Thoracic aorta (tissue), 2 donors: ENCODE measurements around the gene DLK2. TPM values are rescaled to one million over a fixed set of nuclear protein-coding genes. Genes with fewer than 3 reads are reported as not detected.

Experiments used
- ATAC-seq: fragments of 150-250 bp; one replicate; pipeline ENCODE4 v1.8.0; 2017; ENCODE audit warnings: low read depth; ENCODE audit not compliant: insufficient number of reproducible peaks, low FRiP score
- DNase-seq: peaks from one replicate; pipeline ENCODE4 v3.0.0-alpha.2; 2020; ENCODE audit warnings: low spot score
- H3K27ac ChIP-seq, 2 donors: fragments of 200-600 bp; sonication (generic); 1 replicate in 1 of 2; 2 replicates in 1 of 2; pipeline ENCODE4 v1.5.1; 2016; ENCODE audit warnings: mild to moderate bottlenecking in 2 of 2, moderate library complexity in 2 of 2
- H3K27me3 ChIP-seq: fragments of 200-600 bp; sonication (generic); replicated peaks from 2 replicates; pipeline ENCODE4 v1.6.0; 2016; ENCODE audit warnings: mild to moderate bottlenecking; ENCODE audit not compliant: insufficient read depth
- H3K36me3 ChIP-seq: fragments of 200-600 bp; sonication (generic); one replicate; pipeline ENCODE4 v1.5.1; 2016
- H3K4me1 ChIP-seq, 2 donors: fragments of 200-600 bp; sonication (generic); 1 replicate in 1 of 2; 2 replicates in 1 of 2; pipeline versions ENCODE4 v1.5.1 to v1.6.0; 2016; ENCODE audit warnings: low read depth in 2 of 2, mild to moderate bottlenecking in 1 of 2; ENCODE audit not compliant: control insufficient read depth in 1 of 2
- H3K4me3 ChIP-seq: fragments of 200-600 bp; sonication (generic); 2 replicates; pipeline ENCODE4 v1.5.1; 2016; ENCODE audit warnings: mild to moderate bottlenecking
- H3K9me3 ChIP-seq: fragments of 200-600 bp; sonication (generic); 2 replicates; pipeline ENCODE4 v1.5.1; 2016
- total RNA-seq, 2 donors: library from RNA; depleted of rRNA; stranded (reverse); fragments of >200 nt; gene quantifications; one replicate each; pipeline versions ENCODE4 v1.1.0 to v1.2.3, GENCODE V29; 2016
- TF ChIP-seq, protein P1 (sequence below): fragments of 200-600 bp; sonication (generic); IDR thresholded peaks from one replicate; pipeline ENCODE4 v1.5.1; 2019; ENCODE audit warnings: antibody characterized with exemption

DLK2 gene
- total RNA-seq, 2 donors from 2014 or later = not detected

DNA sequence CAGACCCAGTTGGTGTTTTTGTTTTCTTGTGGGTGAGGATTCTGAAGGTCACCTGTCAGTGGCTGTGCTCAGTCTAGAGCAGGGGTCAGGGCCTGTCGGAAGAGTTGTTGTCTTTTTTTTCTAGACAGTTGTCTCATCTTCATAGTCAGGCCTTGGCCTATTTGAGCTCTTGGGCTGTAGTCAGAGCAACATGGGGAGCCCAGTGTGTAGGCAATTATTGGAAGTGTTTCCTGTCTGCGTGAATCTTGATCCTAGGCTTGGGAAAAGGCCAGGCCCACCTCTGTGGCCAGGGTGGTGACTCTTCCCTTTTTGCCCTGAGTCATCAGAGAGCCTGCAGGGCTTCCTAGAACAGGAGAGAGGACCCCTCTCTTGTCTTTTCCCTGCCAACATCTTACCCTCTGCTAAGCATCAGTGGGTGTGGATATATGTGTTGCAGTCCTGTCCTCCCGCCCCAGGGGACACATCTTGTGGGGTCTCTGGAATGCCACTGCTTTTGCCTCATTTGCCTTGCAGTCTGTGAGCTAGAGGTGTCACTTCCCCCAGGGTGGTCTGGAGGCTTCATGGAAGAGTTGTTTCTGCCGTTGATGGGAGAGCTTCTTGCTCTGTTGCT lies 33.4 kb upstream of the DLK2 start:
- H3K27ac ChIP-seq = no peak overlapping the region
- no peaks in the 10 kb centered on the region for H3K9me3 ChIP-seq
- peaks cover 0 to 14% of the 10 kb centered on the region in 2 donors for H3K4me1 ChIP-seq
- TF ChIP-seq, protein P1, sequence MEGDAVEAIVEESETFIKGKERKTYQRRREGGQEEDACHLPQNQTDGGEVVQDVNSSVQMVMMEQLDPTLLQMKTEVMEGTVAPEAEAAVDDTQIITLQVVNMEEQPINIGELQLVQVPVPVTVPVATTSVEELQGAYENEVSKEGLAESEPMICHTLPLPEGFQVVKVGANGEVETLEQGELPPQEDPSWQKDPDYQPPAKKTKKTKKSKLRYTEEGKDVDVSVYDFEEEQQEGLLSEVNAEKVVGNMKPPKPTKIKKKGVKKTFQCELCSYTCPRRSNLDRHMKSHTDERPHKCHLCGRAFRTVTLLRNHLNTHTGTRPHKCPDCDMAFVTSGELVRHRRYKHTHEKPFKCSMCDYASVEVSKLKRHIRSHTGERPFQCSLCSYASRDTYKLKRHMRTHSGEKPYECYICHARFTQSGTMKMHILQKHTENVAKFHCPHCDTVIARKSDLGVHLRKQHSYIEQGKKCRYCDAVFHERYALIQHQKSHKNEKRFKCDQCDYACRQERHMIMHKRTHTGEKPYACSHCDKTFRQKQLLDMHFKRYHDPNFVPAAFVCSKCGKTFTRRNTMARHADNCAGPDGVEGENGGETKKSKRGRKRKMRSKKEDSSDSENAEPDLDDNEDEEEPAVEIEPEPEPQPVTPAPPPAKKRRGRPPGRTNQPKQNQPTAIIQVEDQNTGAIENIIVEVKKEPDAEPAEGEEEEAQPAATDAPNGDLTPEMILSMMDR = no peak
- peaks cover 3% of the 10 kb centered on the region for H3K36me3 ChIP-seq
- ATAC-seq (no peak), DNase-seq (no peak)
- no peak overlapping the region for H3K4me3 ChIP-seq
- no peaks in the 10 kb centered on the region for H3K27me3 ChIP-seq

DNA sequence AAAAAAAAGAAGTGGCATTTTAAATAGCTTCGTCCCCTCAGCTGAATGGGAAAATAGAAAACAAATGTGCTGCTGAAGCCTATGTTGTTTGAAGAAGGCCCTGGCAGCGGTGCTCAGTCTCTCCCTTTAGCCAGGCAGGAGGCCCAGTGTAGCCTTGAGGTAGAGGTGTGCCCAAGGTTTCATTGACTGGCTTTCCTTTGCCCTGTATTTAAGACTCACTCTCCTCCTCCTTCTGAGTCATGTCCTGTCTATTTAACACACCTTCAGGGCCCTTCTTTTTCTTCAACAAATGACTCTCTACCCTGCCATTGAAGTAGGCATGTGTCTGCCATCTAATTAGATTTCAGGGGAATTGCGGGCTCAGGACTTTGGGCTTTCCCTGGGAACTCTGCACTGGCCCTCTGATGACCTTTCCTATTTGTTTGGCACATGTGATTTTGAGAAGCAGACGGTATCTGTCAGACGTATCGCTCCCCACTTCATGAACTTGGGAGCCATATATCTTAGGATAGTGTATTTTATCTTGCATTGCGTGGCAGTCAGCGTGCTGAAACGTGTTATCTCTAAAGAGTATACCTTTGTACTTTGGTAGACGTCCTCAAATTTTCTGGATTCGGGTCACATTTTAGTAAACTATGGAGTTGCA lies 26.4 kb upstream of the DLK2 start:
- H3K9me3 ChIP-seq = no peaks in the 10 kb centered on the region
- no peak for ATAC-seq
- H3K36me3 ChIP-seq = peaks cover 3% of the 10 kb centered on the region
- H3K4me3 ChIP-seq = no peak overlapping the region
- H3K27ac ChIP-seq = no peak overlapping the region
- H3K27me3 ChIP-seq = no peaks in the 10 kb centered on the region
- DNase-seq = no peak
- H3K4me1 ChIP-seq = peaks cover 6 to 22% of the 10 kb centered on the region in 2 donors
- TF ChIP-seq, protein P1 = no peak

DNA sequence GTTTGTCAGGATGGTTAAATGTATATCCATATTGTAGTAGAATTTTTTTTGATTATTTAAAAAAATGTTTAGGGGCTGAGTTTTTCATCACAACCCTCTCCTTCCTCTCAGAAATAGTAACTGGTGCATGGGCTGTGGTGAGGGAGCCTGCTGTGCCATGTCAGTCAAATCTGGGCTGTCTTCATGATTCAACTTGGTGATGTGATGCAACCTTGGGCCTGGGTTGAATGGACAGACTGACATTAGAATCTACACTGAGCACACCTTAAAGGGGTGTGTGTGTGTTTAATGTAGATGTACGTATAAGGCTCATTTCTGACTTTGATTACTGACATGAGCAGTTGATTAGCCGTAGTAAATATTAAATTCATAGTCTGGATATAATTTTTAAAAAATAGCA lies 25.7 kb upstream of the DLK2 start:
- ATAC-seq = no peak
- H3K9me3 ChIP-seq = no peaks in the 10 kb centered on the region
- no peak for DNase-seq
- TF ChIP-seq, protein P1 = no peak
- no peaks in the 10 kb centered on the region for H3K27me3 ChIP-seq
- no peak overlapping the region for H3K27ac ChIP-seq
- H3K36me3 ChIP-seq = peaks cover 3% of the 10 kb centered on the region
- H3K4me3 ChIP-seq = no peak overlapping the region
- peaks cover 6 to 22% of the 10 kb centered on the region in 2 donors for H3K4me1 ChIP-seq

DNA sequence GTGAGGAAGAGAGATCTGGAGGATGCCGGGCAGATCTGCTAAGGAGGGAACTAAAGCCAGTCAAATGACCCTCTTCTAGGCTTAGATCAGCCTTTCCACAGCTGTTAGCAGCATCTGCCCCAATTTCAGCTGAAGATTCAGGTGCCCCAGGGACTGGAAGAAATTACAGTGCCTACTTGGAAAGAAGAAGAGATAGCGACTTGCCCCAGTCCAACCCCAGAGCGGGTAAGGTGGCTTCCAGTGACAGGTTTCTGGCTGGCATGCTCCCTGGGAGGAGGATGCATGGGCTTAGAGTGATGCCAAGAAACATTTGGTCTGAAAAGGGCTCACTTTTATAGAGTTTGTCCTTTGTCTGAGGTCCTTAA lies 22.6 kb upstream of the DLK2 start:
- H3K27me3 ChIP-seq = no peaks in the 10 kb centered on the region
- ATAC-seq (no peak), DNase-seq (no peak)
- peaks cover 6 to 22% of the 10 kb centered on the region in 2 donors for H3K4me1 ChIP-seq
- no peaks in the 10 kb centered on the region for H3K36me3 ChIP-seq
- TF ChIP-seq, protein P1 = no peak
- H3K4me3 ChIP-seq = peak overlapping the region; percentile 87
- peak overlapping the region; percentile 49 to 59 for H3K27ac ChIP-seq
- no peaks in the 10 kb centered on the region for H3K9me3 ChIP-seq

DNA sequence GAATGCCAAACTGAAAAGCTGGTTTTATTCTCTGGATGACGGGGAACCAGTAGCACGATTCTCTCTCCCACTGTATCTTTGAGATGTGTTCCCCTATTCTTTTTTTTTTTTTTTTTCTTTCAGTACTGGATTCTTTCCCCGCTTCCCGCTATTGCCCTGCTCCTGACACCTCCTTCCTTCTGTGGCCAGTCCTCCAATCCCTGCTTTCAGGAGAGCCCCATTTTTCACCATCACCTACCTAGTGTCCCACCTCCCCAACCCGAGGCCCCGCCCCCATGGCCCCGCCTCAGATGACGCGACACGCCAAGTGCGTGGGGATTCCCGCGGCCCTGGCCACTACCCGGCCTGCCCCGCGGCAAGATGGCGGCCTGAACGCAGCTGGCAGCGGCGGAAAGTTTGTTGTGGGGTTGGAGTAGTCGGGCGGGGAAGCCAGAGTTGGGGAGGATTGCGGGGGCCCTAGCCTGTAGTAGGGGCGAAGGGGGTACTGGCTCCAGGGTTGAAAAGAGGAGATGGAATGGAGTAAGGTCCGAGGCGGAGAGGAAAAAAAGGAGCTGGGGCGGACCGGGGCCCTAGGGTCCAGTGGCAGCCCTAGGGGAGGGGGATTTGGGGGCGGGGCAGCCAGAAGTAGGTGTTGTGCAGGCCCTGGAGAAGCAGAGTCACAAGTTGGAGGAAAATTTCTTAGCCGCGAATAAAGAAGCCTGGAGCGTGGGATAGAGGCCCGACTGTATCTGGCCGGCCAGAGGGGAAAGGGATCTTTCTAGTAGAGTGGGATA lies 22.1 kb upstream of the DLK2 start, which contains the start of gene TJAP1:
Gene TJAP1 (plus strand): TSS at position 336 of the 773 bp plus-strand sequence. CDS start 21,432 bp downstream, outside the sequence.
- Histone ChIP-seq H3K36me3 (no peaks in the 10 kb centered on the region), H3K9me3 (no peaks in the 10 kb centered on the region), H3K4me1 (peaks cover 6 to 22% of the 10 kb centered on the region in 2 donors), H3K27me3 (no peaks in the 10 kb centered on the region), H3K4me3 (peak within 1 kb of the TSS; percentile 87), H3K27ac (peak within 1 kb of the TSS; percentile 49 to 59)
- TF ChIP-seq, protein P1 = no peak
- DNase-seq (peak; percentile 72), ATAC-seq (peak; percentile 87)
